ENCODE measurements around the gene P2RX6. TPM values are rescaled to one million over a fixed set of nuclear protein-coding genes. Genes with fewer than 3 reads are reported as not detected.
A peak's percentile ranks its signal among the peaks of the same experiment; 100 is the strongest.

The P2RX6 gene
- total RNA-seq, 1 donor from 2014 or later = 0.45 TPM

DNA sequence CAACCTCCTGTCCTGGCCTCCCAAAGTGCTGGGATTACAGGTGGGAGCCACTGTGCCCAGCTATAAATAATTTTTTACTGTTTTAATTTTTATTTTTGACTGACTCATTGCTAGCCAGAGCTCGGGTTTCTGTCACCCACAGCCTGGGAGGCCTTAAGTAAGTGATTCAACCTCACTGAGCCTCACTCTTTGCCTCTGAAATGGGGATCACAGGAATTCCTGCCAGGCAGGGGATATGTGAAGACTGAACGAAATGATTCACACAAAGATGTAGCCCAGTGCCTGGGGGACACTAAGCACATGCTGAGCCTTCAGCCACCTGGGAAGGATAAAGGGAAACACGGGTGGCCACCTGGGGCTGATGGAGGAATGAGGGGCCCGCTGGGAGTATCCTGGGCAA lies 27.0 kb downstream of the P2RX6 start:
- Histone ChIP-seq H3K9me3 (ENCODE audit: insufficient read depth, low read depth, low read length) (no peaks in the 10 kb centered on the region), H4K20me1 (ENCODE audit: insufficient read depth, low read length) (no peaks in the 10 kb centered on the region), H3K27ac (ENCODE audit: low read depth, low read length) (no peak overlapping the region), H3K4me3 (ENCODE audit: insufficient read depth, low read depth, low read length) (no peak overlapping the region), H3K9ac (ENCODE audit: low read length) (no peak overlapping the region), H3K4me2 (ENCODE audit: low read length) (no peak overlapping the region), H3K27me3 (ENCODE audit: insufficient read depth, low read length) (no peaks in the 10 kb centered on the region), H3K36me3 (ENCODE audit: insufficient read depth, low read length) (no peaks in the 10 kb centered on the region), H3K79me2 (ENCODE audit: insufficient read depth, low read length) (no peaks in the 10 kb centered on the region), H2AFZ (ENCODE audit: low read depth, low read length) (no peak overlapping the region), H3K4me1 (ENCODE audit: insufficient read depth, low read length) (peaks cover 40% of the 10 kb centered on the region)
- H3K4me1 Mint-ChIP-seq (ENCODE audit: low read depth, unreplicated experiment) = peaks cover 41% of the 10 kb centered on the region
- FAIRE-seq = no peak
- H3K27ac Mint-ChIP-seq (ENCODE audit: unreplicated experiment) = peak overlapping the region; percentile 34
- peaks cover 6% of the 10 kb centered on the region for H3K27me3 Mint-ChIP-seq (ENCODE audit: low read depth, unreplicated experiment)
- no peak for TF ChIP-seq EZH2 (IDR thresholded peaks at IDR 0.05; ENCODE audit: insufficient read depth, low read length)
- TF ChIP-seq, protein P1, sequence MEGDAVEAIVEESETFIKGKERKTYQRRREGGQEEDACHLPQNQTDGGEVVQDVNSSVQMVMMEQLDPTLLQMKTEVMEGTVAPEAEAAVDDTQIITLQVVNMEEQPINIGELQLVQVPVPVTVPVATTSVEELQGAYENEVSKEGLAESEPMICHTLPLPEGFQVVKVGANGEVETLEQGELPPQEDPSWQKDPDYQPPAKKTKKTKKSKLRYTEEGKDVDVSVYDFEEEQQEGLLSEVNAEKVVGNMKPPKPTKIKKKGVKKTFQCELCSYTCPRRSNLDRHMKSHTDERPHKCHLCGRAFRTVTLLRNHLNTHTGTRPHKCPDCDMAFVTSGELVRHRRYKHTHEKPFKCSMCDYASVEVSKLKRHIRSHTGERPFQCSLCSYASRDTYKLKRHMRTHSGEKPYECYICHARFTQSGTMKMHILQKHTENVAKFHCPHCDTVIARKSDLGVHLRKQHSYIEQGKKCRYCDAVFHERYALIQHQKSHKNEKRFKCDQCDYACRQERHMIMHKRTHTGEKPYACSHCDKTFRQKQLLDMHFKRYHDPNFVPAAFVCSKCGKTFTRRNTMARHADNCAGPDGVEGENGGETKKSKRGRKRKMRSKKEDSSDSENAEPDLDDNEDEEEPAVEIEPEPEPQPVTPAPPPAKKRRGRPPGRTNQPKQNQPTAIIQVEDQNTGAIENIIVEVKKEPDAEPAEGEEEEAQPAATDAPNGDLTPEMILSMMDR (IDR thresholded peaks at IDR 0.05; ENCODE audit: insufficient read depth, low read depth, low read length) = no peak
- H3K4me3 Mint-ChIP-seq (ENCODE audit: unreplicated experiment) = no peak overlapping the region
- DNase-seq (ENCODE audit: low read depth) = peak; percentile 52
- peaks cover 2% of the 10 kb centered on the region for H3K36me3 Mint-ChIP-seq (ENCODE audit: low read depth, unreplicated experiment)
- H3K9me3 Mint-ChIP-seq (ENCODE audit: unreplicated experiment) = no peaks in the 10 kb centered on the region

GRCh38 chr22:21042978-21043859 lies 28.3 kb downstream of the P2RX6 start:
- H3K36me3 Mint-ChIP-seq (ENCODE audit: low read depth, unreplicated experiment) = peaks cover 2% of the 10 kb centered on the region
- H3K27ac Mint-ChIP-seq (ENCODE audit: unreplicated experiment) = peak overlapping the region; percentile 83
- no peak overlapping the region for H3K4me3 ChIP-seq (ENCODE audit: insufficient read depth, low read depth, low read length)
- DNase-seq (ENCODE audit: low read depth) (no peak), FAIRE-seq (no peak)
- H3K27me3 Mint-ChIP-seq (ENCODE audit: low read depth, unreplicated experiment) = peaks cover 8% of the 10 kb centered on the region
- no peak overlapping the region for H2AFZ ChIP-seq (ENCODE audit: low read depth, low read length)
- no peaks in the 10 kb centered on the region for H3K79me2 ChIP-seq (ENCODE audit: insufficient read depth, low read length)
- H4K20me1 ChIP-seq (ENCODE audit: insufficient read depth, low read length) = no peaks in the 10 kb centered on the region
- H3K9ac ChIP-seq (ENCODE audit: low read length) = no peak overlapping the region
- no peaks in the 10 kb centered on the region for H3K9me3 Mint-ChIP-seq (ENCODE audit: unreplicated experiment)
- H3K4me3 Mint-ChIP-seq (ENCODE audit: unreplicated experiment) = peak overlapping the region; percentile 67
- H3K36me3 ChIP-seq (ENCODE audit: insufficient read depth, low read length) = no peaks in the 10 kb centered on the region
- peaks cover 32% of the 10 kb centered on the region for H3K4me1 Mint-ChIP-seq (ENCODE audit: low read depth, unreplicated experiment)
- no peaks in the 10 kb centered on the region for H3K9me3 ChIP-seq (ENCODE audit: insufficient read depth, low read depth, low read length)
- no peak overlapping the region for H3K27ac ChIP-seq (ENCODE audit: low read depth, low read length)
- no peak overlapping the region for H3K4me2 ChIP-seq (ENCODE audit: low read length)
- peaks cover 35% of the 10 kb centered on the region for H3K4me1 ChIP-seq (ENCODE audit: insufficient read depth, low read length)
- TF ChIP-seq, protein P1 (IDR thresholded peaks at IDR 0.05; ENCODE audit: insufficient read depth, low read depth, low read length) = no peak
- no peak for TF ChIP-seq EZH2 (IDR thresholded peaks at IDR 0.05; ENCODE audit: insufficient read depth, low read length)
- H3K27me3 ChIP-seq (ENCODE audit: insufficient read depth, low read length) = no peaks in the 10 kb centered on the region

All from astrocyte (in vitro differentiated cells and primary cell).